Skeletal muscle satellite cell (primary cell): Measurements from ENCODE around the gene UBE2L3.
"Not testable (repeated sequence)": the region's sequence is repeated elsewhere in the genome, so short reads cannot be mapped to it uniquely, and the experiment has no call there.

Source experiments
- H3K27me3 ChIP-seq: 2 replicates; pipeline ENCODE4 v1.7.0; 2013; ENCODE audit warnings: low read length; ENCODE audit not compliant: control insufficient read depth, insufficient read depth
- H3K36me3 ChIP-seq: 2 replicates; pipeline ENCODE4 v1.7.0; 2013; ENCODE audit warnings: mild to moderate bottlenecking, control low read depth, low read length; ENCODE audit not compliant: insufficient read depth
- H3K4me1 ChIP-seq: 2 replicates; pipeline ENCODE4 v1.7.0; 2013; ENCODE audit warnings: low read length; ENCODE audit not compliant: control insufficient read depth, insufficient read depth
- H3K4me2 ChIP-seq: 2 replicates; pipeline ENCODE4 v1.7.0; 2013; ENCODE audit warnings: mild to moderate bottlenecking, low read length
- H3K4me3 ChIP-seq: 2 replicates; pipeline ENCODE4 v1.7.0; 2013; ENCODE audit warnings: low read length
- H3K9ac ChIP-seq: 2 replicates; pipeline ENCODE4 v1.7.0; 2013; ENCODE audit warnings: mild to moderate bottlenecking, low read depth, low read length, moderate library complexity
- H3K9me3 ChIP-seq: replicated peaks from 2 replicates; pipeline ENCODE4 v1.7.0; 2013; ENCODE audit warnings: mild to moderate bottlenecking, control low read depth, low read length

Gene UBE2L3

DNA sequence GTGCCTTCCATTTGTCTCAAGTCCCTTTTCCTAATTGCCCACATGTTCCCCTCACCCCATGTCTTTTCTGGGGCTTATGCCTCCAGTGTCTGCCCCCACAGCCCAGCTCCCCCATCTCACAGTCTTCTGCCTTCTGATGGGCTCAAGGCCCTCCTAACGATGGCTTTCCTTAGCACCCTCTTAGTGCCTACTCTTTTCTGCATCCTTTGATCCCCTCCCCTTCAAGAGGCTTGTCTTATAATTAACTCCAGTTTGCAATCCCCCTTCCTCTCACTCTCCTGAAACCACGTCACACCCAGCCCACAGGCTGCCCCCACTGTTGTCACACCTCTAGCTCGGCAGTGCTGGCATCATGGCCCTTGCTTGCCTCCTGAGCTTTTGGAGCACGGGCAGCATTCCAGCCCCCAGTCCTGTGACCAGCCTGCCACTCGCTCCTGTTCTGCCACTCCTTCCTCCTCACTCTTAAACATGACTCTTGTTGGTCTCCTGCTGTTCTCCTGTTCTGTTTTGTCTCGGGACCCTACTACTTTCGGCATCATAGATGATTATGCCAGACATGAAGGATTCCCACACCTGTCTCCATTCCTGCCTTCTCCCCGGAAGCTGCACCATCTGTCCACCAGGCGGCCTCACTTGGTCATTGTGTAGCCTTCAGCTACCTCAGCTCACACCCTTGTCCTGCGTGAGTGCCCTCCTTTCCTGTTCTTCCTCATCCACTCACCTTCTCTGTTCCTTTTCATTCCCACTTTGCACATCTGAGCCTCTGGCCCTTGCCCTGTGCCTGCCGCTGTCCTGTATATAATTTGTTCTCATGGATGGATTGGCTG lies 26.1 kb downstream of the UBE2L3 start:
- Histone ChIP-seq H3K4me3 (no peak overlapping the region), H3K9ac (no peak overlapping the region), H3K36me3 (peaks cover 31% of the 10 kb centered on the region), H3K9me3 (no peaks in the 10 kb centered on the region), H3K4me2 (no peak overlapping the region), H3K4me1 (peaks cover 16% of the 10 kb centered on the region), H3K27me3 (no peaks in the 10 kb centered on the region)

DNA sequence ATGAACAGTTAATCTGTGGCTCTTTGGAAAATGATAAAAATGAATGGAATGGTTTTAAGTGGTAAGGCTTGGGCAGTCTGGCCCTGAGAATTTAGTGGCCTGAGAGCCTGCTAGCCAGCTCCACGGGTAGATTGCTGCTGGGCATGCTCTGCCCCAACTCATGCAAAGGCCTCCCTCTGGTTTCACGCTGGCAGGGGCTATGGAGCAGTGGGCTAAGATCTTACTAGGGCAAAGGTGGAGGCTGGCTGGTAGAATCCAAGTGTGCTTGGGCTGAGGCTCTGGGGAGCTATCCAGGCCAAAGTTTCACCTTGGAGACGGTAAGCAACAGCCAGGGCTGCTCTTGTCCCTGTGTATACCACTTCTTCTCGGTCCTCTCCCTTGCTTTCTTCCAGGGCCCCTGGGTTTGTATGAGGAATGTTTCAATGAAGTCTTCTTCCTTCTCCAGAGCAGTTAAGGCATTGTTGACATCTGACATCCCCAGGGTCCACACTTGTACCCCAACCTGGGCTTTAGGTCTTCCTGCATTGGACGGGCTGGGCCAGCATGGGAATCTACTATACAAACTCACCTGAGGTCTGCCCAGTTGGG lies 27.4 kb downstream of the UBE2L3 start:
- Histone ChIP-seq H3K9ac (no peak overlapping the region), H3K4me2 (no peak overlapping the region), H3K27me3 (no peaks in the 10 kb centered on the region), H3K4me3 (no peak overlapping the region), H3K36me3 (peaks cover 38% of the 10 kb centered on the region), H3K9me3 (no peaks in the 10 kb centered on the region), H3K4me1 (peaks cover 16% of the 10 kb centered on the region)

DNA sequence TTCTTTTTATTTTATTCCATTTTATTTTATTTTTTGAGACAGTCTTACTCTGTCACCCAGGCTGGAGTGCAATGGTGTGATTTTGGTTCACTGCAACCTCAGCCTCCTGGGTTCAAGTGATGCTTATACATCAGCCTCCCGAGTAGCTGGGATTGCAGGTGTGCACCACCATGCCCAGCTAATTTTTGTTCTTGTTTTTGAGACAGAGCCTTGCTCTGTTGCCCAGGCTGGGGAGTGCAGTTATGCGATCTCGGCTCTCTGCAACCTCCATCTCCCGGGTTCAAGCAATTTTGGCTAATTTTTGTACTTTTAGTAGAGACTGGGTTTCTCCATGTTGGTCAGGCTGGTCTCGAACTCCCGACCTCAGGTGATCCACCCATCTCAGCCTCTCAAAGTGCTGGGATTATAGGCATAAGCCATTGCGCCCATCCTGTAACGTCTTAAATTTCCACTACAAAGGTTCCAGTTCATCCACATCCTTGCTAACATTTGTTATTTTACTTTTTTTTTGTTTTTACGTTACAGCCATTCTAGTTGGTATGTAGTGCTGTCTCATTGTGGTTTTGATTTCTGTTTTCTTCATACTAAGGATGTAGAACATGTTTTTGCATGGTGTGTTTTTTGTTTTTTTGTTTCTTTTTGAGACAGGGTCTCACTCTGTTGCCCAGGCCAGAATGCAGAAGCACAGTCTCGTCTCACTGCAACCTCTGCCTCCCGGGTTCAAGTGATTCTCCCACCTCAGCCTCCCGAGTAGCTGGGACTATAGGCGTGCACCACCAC lies 29.0 kb downstream of the UBE2L3 start:
- H3K9ac ChIP-seq, H3K27me3 ChIP-seq, H3K4me2 ChIP-seq, H3K4me3 ChIP-seq, H3K4me1 ChIP-seq, H3K9me3 ChIP-seq: not testable (repeated sequence)
- peaks cover 35% of the 10 kb centered on the region for H3K36me3 ChIP-seq

DNA sequence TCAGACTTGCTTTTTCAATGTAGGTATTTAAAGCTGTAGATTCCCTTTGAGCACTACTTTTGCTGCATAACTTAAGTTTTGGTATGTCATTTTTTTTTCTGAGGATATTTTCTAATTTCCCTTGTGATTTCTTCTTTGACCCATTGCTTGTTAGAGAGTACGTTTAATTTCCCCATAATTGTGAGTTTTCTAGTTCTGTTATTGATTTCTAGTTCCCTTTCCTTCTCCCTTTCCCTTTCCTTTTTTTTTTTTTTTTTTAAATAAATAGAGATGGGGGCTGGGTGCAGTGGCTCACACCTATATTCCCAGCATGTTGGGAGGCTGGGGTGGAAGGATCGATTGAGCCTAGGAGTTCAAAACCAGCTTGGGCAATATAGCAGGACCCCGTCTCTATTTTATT lies 30.8 kb downstream of the UBE2L3 start:
- H3K9ac ChIP-seq = no peak overlapping the region
- H3K9me3 ChIP-seq = no peaks in the 10 kb centered on the region
- no peak overlapping the region for H3K4me3 ChIP-seq
- no peaks in the 10 kb centered on the region for H3K4me1 ChIP-seq
- peaks cover 37% of the 10 kb centered on the region for H3K36me3 ChIP-seq
- H3K27me3 ChIP-seq = no peaks in the 10 kb centered on the region
- no peak overlapping the region for H3K4me2 ChIP-seq

DNA sequence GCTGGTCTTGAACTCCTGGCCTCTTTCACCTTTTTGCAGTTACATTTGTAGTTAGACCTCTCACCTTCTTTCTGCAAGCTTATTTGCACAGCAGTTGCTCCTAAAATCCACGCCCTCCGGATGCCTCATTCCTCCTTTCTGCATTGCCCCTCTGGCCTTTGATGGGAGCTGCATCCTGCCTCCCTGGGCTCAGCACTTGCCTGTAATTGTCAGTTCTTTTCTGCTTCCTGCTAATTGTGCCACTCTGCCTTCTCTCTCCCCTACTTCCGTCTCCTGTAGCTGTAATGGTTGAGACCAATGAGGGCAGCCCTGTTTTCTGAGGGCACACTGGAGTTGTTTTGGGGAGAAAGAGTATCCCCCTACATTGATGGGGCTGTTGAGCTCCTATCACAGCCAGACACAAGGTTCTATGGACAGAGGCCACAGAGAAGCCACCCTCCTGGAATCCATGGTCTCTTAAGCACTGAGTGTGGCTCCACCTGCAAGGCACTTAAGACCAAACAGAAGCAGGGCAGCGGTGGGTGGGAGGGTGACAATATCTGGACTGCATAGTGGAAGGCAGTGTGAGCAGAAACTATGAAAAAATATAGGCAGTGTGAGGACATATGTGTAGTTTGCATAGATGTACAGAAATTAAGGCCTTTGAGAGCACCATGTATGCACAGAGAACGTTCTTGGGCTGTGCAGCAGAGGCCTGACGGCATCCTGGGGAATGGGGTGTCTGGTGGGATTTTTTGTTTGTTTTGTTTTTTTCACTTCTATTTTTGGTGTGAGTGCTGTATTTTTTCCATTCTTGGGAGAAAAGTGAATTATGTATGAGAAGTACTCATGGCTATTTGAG lies 31.8 kb downstream of the UBE2L3 start:
- H3K4me1 ChIP-seq = no peaks in the 10 kb centered on the region
- no peak overlapping the region for H3K4me3 ChIP-seq
- H3K27me3 ChIP-seq = no peaks in the 10 kb centered on the region
- H3K4me2 ChIP-seq = no peak overlapping the region
- peaks cover 28% of the 10 kb centered on the region for H3K36me3 ChIP-seq
- H3K9me3 ChIP-seq = no peaks in the 10 kb centered on the region
- H3K9ac ChIP-seq = no peak overlapping the region

DNA sequence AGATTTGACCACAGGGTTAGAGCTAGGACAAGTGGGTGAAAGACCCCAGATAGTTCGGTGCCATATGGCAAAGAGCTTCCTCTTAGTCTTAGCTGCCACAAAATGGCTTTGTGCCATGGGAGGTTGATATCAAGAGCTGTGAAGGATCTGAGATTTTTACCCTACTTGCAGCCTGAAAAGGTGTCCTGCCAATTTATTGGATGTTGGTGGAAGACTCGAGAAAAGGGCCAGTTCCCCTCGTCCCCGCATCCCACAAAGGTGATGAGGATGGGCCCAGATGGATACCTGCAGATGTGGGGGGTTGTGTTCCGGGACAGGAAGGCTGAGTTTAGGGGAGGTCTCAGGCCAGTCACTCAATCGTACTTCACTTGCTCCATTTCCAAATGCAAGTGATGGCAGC lies 35.1 kb downstream of the UBE2L3 start:
- no peaks in the 10 kb centered on the region for H3K4me1 ChIP-seq
- H3K9ac ChIP-seq = no peak overlapping the region
- H3K9me3 ChIP-seq = no peaks in the 10 kb centered on the region
- peaks cover 22% of the 10 kb centered on the region for H3K36me3 ChIP-seq
- H3K4me2 ChIP-seq = no peak overlapping the region
- H3K27me3 ChIP-seq = no peaks in the 10 kb centered on the region
- no peak overlapping the region for H3K4me3 ChIP-seq

DNA sequence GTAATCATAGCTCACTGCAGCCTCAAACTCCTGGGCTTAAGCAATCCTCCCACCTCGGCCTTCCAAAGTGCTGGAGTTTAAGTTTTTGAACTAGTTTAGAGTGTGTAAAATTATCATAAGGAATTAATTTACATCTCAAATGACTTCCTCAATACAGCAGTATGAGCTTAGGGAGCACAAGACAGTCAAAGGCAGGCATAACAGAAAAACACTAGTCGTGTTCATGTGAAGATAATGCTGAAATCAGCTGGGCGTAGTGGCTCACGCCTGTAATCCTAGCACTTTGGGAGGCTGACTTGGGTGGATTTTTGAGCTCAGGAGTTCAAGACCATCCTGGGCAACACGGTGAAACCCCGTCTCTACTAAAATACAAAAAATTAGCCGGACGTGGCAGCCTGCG lies 36.5 kb downstream of the UBE2L3 start:
- H3K4me2 ChIP-seq = no peak overlapping the region
- H3K9ac ChIP-seq = no peak overlapping the region
- no peaks in the 10 kb centered on the region for H3K27me3 ChIP-seq

DNA sequence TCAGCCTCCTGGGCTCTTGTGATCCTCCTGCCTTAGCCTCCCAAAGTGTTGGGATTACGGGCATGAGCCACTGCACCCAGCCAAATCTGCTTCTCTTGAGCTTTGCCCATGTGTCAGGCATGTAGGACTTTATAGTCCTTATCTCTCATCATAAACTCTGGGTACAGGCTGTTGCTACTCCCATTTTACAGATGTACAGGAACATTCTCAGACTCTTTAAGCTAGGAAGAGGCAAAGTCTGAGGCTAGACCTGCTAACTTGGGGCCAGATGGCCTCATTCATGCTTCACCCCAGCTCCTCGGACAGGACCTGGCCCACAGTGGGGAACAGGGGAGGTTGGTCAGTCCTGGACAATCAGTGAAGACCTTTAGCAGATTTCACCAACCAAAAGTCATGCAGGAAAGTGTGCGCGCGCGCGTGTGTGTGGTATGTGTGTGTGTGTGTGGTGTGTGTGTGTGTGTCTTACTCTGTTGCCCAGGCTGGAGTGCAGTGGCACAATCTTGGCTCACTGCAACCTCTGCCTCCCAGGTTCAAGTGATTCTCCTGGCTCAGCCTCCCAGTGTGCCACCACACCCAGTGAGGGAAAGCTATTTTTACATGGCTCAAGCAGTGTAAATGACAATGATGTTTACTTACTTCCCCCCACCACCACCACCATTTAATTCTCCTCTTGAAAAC lies 38.5 kb downstream of the UBE2L3 start:
- no peaks in the 10 kb centered on the region for H3K9me3 ChIP-seq
- H3K9ac ChIP-seq = no peak overlapping the region
- H3K4me1 ChIP-seq = no peaks in the 10 kb centered on the region
- H3K36me3 ChIP-seq = peaks cover 28% of the 10 kb centered on the region
- H3K4me2 ChIP-seq = no peak overlapping the region
- H3K27me3 ChIP-seq = no peaks in the 10 kb centered on the region
- no peak overlapping the region for H3K4me3 ChIP-seq

More for the DNA sequence above, 36.5 kb downstream of the UBE2L3 start:
- no peaks in the 10 kb centered on the region for H3K9me3 ChIP-seq
- no peak overlapping the region for H3K4me3 ChIP-seq
- H3K36me3 ChIP-seq = peaks cover 22% of the 10 kb centered on the region
- no peaks in the 10 kb centered on the region for H3K4me1 ChIP-seq

DNA sequence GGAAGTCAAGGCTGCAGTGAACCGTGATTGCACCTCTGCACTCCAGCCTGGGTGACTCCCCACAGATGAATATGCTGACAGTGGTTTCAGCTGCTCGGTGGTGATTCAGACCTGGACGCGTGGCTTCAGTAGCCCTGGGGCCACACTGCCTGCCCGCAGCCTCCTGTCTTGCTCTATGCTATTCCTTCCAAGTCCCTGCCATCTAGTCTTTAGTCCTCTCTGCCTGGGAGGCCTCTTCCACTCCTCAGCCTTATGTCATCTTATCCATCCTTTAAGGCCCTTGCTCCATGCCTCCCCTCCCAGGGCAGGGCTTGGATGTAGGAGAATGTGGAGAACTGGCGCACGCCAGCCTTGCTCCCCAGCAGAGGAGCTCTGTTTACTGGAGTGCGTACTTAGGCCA lies 39.3 kb downstream of the UBE2L3 start:
- Histone ChIP-seq H3K4me3 (no peak overlapping the region), H3K9me3 (no peaks in the 10 kb centered on the region), H3K36me3 (peaks cover 35% of the 10 kb centered on the region), H3K4me1 (no peaks in the 10 kb centered on the region), H3K4me2 (no peak overlapping the region), H3K27me3 (no peaks in the 10 kb centered on the region), H3K9ac (no peak overlapping the region)

DNA sequence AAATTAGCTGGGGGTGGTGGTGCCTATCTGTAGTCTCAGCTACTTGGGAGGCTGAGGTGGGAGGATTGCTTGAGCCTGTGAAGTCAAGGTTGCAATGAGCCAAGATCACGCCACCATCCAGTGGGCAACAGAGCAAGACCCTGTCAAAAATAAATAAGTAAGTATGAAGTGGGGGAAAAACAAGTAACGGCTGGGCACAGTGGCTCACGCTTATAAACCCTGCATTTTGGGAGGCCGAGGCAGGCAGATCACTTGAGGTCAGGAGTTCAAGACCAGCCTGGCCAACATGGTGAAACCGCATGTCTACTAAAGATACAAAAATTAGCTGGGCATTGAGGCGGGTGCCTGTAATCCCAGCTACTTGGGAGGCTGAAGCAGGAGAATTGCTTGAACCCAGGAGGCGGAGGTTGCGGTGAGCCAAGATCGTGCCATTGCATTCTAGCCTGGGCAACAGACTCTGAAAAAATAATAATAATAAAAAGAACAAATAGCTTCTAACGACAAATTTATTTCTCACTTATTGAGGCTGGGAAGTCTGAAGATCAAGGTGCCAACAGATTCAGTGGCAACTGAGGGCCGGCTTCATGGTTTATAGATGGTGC lies 42.1 kb downstream of the UBE2L3 start:
- H3K27me3 ChIP-seq, H3K4me3 ChIP-seq, H3K4me1 ChIP-seq, H3K4me2 ChIP-seq, H3K9ac ChIP-seq, H3K9me3 ChIP-seq: not testable (repeated sequence)
- peaks cover 44% of the 10 kb centered on the region for H3K36me3 ChIP-seq
